Loucy (cell line): ENCODE results near the gene SH3RF3.

Experiments used
- H2AFZ ChIP-seq: fragments of 200-600 bp; sonication (generic); 2 replicates; pipeline ENCODE4 v1.6.0; 2016; ENCODE audit warnings: antibody characterized with exemption, mild to moderate bottlenecking, low read length, moderate library complexity
- H3F3A ChIP-seq: fragments of 200-600 bp; 2 replicates; pipeline ENCODE4 v1.6.0; 2016; ENCODE audit warnings: antibody characterized with exemption, low read depth, mild to moderate bottlenecking
- H3K27me3 ChIP-seq: fragments of 200-600 bp; sonication (generic); 2 replicates; pipeline ENCODE4 v1.6.1; 2014; ENCODE audit warnings: low read length, mild to moderate bottlenecking; ENCODE audit not compliant: insufficient read depth, poor library complexity, severe bottlenecking
- H3K36me3 ChIP-seq: fragments of 200-600 bp; sonication (generic); 2 replicates; pipeline ENCODE4 v1.6.1; 2016; ENCODE audit warnings: low read length; ENCODE audit not compliant: insufficient read depth
- H3K4me1 ChIP-seq: fragments of 200-600 bp; sonication (generic); 2 replicates; pipeline ENCODE4 v1.5.1; 2014; ENCODE audit warnings: low read length, mild to moderate bottlenecking; ENCODE audit not compliant: insufficient read depth, poor library complexity, severe bottlenecking
- H3K4me2 ChIP-seq: fragments of 200-600 bp; sonication (generic); 2 replicates; pipeline ENCODE4 v1.6.0; 2014; ENCODE audit warnings: antibody characterized with exemption, low read length, low read depth, mild to moderate bottlenecking; ENCODE audit not compliant: poor library complexity, severe bottlenecking
- H3K4me3 ChIP-seq: fragments of 200-600 bp; sonication (generic); 2 replicates; pipeline ENCODE4 v1.5.1; 2014; ENCODE audit warnings: low read length, mild to moderate bottlenecking, mixed read lengths; ENCODE audit not compliant: poor library complexity, severe bottlenecking
- H3K79me2 ChIP-seq: fragments of 200-600 bp; sonication (generic); 2 replicates; pipeline ENCODE4 v1.6.1; 2014; ENCODE audit warnings: low read length; ENCODE audit not compliant: insufficient read depth
- H3K9ac ChIP-seq: fragments of 200-600 bp; sonication (generic); 2 replicates; pipeline ENCODE4 v1.6.0; 2014; ENCODE audit warnings: mild to moderate bottlenecking, low read depth, low read length, moderate library complexity; ENCODE audit not compliant: poor library complexity, severe bottlenecking
- H3K9me2 ChIP-seq: fragments of 200-600 bp; sonication (generic); replicated peaks from 2 replicates; pipeline ENCODE4 v1.6.1; 2016; ENCODE audit warnings: low read depth, low read length, mixed read lengths
- H3K9me3 ChIP-seq: fragments of 200-600 bp; sonication (generic); 2 replicates; pipeline ENCODE4 v1.6.1; 2014; ENCODE audit warnings: mild to moderate bottlenecking, antibody characterized with exemption, low read length, low read depth; ENCODE audit not compliant: insufficient read depth
- H4K20me1 ChIP-seq: fragments of 200-600 bp; sonication (generic); 2 replicates; pipeline ENCODE4 v1.6.0; 2014; ENCODE audit warnings: antibody characterized with exemption, low read length, mild to moderate bottlenecking; ENCODE audit not compliant: insufficient read depth, poor library complexity, severe bottlenecking
- EZH2phosphoT487 ChIP-seq: fragments of 200-600 bp; IDR thresholded peaks from 2 replicates; pipeline ENCODE4 v1.6.1; 2018; ENCODE audit warnings: antibody characterized with exemption, mild to moderate bottlenecking, moderate library complexity, borderline replicate concordance
- TF ChIP-seq, protein P1 (sequence below): fragments of 200-600 bp; sonication (generic); conservative IDR thresholded peaks from 2 replicates; pipeline ENCODE4 v1.5.1; 2014; ENCODE audit warnings: mild to moderate bottlenecking, antibody characterized with exemption, low read length

The SH3RF3 gene

DNA sequence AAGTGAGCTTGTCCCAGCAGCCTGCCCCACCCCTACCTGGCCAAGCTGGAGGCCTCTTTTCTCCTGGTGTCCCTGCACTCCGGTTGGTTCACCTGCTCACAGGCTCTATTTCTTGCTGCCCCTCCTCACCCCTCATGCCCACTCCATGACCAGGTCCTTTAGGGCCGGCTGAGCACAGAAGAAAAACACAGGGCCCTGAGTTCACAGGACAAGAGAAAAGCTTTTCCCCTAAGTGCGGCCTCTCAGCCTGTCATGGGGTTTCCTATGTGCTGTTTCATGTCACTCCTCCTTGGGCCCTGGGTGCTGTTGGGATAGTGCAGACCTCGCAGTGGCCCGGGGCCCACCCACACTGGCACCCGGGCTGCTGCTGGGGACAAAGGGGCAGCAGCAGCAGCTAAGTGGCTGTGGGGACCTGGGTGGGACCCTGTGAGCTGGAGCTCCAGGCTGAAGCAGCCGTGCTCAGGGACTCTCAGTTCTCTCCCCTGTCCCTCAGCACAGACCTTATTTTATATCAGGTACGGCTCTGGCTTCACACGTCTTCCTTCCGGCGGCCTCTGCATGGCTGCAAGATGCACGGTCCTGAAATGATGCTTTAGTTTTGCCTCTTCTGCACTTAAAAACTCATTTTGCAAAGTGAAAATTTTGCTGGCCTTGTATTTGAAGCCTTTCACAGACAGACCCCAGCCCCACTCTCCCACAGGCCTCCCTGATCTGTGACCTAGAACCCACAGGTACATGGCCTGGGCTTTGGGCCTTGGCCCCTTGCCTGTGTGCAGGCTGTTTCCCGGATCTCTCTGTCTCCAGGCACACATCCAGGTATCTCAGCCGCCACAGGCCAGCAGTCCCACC, 71.8 kb downstream of the SH3RF3 start:
- Histone ChIP-seq H3K9me3 (no peaks in the 10 kb centered on the region), H4K20me1 (no peaks in the 10 kb centered on the region), H3F3A (no peaks in the 10 kb centered on the region), H3K36me3 (no peaks in the 10 kb centered on the region), H3K9ac (no peak overlapping the region), H2AFZ (no peak overlapping the region), H3K4me1 (peaks cover 19% of the 10 kb centered on the region), H3K4me3 (no peak overlapping the region), H3K4me2 (no peak overlapping the region), H3K79me2 (peaks cover 21% of the 10 kb centered on the region; the same call in 1 of the 2 replicates), H3K27me3 (no peaks in the 10 kb centered on the region), H3K9me2 (no peaks in the 10 kb centered on the region)
- TF ChIP-seq EZH2phosphoT487 = no peak
- TF ChIP-seq, protein P1, sequence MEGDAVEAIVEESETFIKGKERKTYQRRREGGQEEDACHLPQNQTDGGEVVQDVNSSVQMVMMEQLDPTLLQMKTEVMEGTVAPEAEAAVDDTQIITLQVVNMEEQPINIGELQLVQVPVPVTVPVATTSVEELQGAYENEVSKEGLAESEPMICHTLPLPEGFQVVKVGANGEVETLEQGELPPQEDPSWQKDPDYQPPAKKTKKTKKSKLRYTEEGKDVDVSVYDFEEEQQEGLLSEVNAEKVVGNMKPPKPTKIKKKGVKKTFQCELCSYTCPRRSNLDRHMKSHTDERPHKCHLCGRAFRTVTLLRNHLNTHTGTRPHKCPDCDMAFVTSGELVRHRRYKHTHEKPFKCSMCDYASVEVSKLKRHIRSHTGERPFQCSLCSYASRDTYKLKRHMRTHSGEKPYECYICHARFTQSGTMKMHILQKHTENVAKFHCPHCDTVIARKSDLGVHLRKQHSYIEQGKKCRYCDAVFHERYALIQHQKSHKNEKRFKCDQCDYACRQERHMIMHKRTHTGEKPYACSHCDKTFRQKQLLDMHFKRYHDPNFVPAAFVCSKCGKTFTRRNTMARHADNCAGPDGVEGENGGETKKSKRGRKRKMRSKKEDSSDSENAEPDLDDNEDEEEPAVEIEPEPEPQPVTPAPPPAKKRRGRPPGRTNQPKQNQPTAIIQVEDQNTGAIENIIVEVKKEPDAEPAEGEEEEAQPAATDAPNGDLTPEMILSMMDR = no peak

DNA sequence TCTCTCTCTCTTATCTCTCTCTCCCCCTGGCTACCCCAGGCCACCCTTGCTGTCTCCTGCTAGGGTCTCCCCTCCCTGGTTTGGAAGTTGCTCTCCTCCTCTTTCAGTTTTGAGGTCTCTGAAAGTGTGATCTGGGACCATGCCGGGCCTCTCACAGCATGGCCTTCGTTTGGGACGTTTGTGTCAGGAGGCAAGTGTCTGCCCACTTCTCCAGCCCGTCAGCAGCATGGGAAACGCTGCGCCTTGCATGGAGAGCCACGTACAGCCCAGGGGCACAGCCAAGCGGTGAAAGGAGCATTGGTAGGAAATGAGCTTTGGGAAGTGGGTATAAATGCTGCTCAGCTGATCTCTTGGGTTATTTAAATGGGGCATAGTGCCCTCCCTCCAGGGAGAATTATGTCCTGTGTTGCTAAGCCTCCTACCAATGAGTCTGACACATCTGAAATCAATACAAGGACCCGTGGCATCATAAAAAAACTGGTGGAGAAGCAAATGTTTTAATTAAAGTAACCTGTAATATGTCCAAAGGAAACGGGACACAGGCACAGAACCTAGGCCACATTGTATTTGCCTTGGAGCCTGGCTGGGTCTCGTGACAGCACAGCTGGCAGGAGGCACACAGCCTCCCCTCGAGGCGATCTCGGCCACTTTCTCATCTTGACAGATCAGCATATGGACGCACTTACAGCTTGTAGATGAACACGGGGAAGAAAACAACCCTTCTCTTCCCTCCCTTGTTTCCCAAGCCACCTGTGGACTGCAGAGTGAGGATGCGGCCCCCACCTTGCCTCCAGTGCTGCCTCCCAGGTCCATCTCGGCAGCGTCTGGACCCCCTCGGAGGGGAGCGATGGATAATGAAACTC, 72.7 kb downstream of the SH3RF3 start:
- H3F3A ChIP-seq = no peaks in the 10 kb centered on the region
- H3K9ac ChIP-seq = no peak overlapping the region
- no peak overlapping the region for H3K4me2 ChIP-seq
- H3K4me1 ChIP-seq = peaks cover 13% of the 10 kb centered on the region
- H4K20me1 ChIP-seq = no peaks in the 10 kb centered on the region
- no peaks in the 10 kb centered on the region for H3K36me3 ChIP-seq
- TF ChIP-seq, protein P1 = no peak
- no peak for TF ChIP-seq EZH2phosphoT487
- no peak overlapping the region for H3K4me3 ChIP-seq
- no peak overlapping the region for H2AFZ ChIP-seq
- no peaks in the 10 kb centered on the region for H3K9me3 ChIP-seq
- H3K79me2 ChIP-seq = peaks cover 13% of the 10 kb centered on the region; the same call in 1 of the 2 replicates
- H3K27me3 ChIP-seq = no peaks in the 10 kb centered on the region
- no peaks in the 10 kb centered on the region for H3K9me2 ChIP-seq

DNA sequence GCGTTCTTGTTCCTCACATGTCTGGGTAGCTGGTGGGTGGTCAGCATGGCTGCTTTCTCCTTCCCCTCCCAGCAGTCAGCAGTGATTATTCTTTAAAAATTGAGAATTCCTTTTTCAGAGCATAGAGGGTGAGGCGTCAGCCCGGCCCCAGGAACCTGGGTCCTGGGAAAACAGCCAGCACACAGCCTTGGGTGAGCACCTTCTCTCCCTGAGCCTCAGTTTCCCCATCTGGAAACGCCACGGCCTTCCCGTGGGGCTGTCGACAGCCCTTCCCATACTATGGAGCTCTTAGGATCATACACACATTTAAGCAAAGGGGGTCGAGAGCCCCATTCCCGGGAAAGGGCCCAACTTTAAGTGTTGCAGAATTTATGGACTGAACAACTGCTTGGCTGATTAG, 73.5 kb downstream of the SH3RF3 start:
- TF ChIP-seq EZH2phosphoT487 = no peak
- TF ChIP-seq, protein P1 = no peak
- H2AFZ ChIP-seq = no peak overlapping the region
- H3K27me3 ChIP-seq = no peaks in the 10 kb centered on the region
- H3K4me3 ChIP-seq = no peak overlapping the region
- H3K9me3 ChIP-seq = no peaks in the 10 kb centered on the region
- peaks cover 5% of the 10 kb centered on the region for H3K4me1 ChIP-seq
- no peaks in the 10 kb centered on the region for H3K36me3 ChIP-seq
- no peaks in the 10 kb centered on the region for H3K9me2 ChIP-seq
- H3K4me2 ChIP-seq = no peak overlapping the region
- H3F3A ChIP-seq = no peaks in the 10 kb centered on the region
- no peaks in the 10 kb centered on the region for H4K20me1 ChIP-seq
- no peak overlapping the region for H3K9ac ChIP-seq
- H3K79me2 ChIP-seq = peaks cover 9% of the 10 kb centered on the region; the same call in 1 of the 2 replicates
